T-helper 22 cell (primary cell): ENCODE data around the gene PATE1.

Source experiments
- DNase-seq: peaks from one replicate; pipeline ENCODE4 v3.0.0-alpha.2; 2020; ENCODE audit warnings: low read depth

The PATE1 gene

DNA sequence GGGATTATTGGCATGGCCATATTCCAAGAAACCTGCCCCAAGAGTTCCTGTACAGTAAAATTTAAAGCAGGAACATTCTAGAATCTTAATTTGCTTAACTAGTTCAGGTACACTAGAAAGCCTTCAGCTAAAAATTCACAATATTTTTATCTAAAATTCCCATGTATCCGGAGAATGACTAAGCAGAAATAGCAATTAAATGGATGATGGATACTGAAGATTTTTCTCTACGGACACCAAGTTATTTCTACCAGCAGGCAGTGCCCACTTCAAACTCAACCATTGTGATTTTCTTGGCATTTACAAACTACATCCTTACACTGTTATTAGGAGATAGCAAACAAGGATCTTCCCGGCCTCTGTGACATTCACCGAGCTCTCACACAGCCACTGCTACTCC lies 44.7 kb downstream of the PATE1 start:
- DNase-seq, result no peak

DNA sequence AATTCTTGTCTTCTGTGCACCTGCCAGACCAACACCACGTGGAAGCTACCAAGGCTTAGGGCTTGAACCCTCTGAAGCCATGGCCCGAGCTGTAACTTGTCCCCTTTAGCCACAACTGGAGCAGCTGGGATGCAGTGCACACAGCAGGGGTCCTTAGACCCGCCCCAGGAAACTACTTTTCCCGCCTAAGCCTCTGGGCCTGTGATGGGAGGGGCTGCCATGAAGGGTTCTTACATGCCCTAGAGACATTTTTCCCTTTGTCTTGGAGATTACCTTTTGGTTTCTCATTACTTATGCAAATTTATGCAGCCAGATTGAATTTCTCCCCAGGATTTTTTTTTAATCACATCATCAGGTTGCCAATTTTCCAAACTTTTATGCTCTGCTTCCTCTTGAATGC lies 51.6 kb downstream of the PATE1 start:
- DNase-seq, result no peak
